ENCODE results near the gene FAM107B. TPM values are rescaled to one million over a fixed set of nuclear protein-coding genes. Genes with fewer than 3 reads are reported as not detected.

FAM107B gene
- total RNA-seq, 4 donors from 2014 or later, result 19.5 to 35.2 (median 25.6) TPM

- Histone ChIP-seq H3K4me1 (no peaks in the 10 kb centered on the region), H3K27ac (no peak overlapping the region), H3K36me3 (no peaks in the 10 kb centered on the region), H3K27me3 (no peaks in the 10 kb centered on the region), H3K9me3 (no peaks in the 10 kb centered on the region), H3K4me3 (no peak overlapping the region)
- TF ChIP-seq POLR2A (IDR thresholded peaks at IDR 0.05) (no peak), POLR2AphosphoS5 (IDR thresholded peaks at IDR 0.05) (no peak), CTCF (IDR thresholded peaks at IDR 0.05) (no peak), EP300 (IDR thresholded peaks at IDR 0.05) (no peak)
- 82% methylated on average over 1 of the region's 1 CpG for WGBS
- DNase-seq (ENCODE audit: low spot score in 2 of 2), result no peak
These were observed 32.3 kb downstream of the FAM107B start for GRCh38 chr10:14742382-14742781.

GRCh38 chr10:14740684-14741247 lies 33.9 kb downstream of the FAM107B start:
- no peak overlapping the region for H3K27ac ChIP-seq
- H3K4me3 ChIP-seq, result no peak overlapping the region
- H3K36me3 ChIP-seq, result no peaks in the 10 kb centered on the region
- 72% methylated on average over 3 of the region's 3 CpGs for WGBS
- H3K27me3 ChIP-seq, result no peaks in the 10 kb centered on the region
- H3K4me1 ChIP-seq, result peaks cover 7% of the 10 kb centered on the region
- no peak for DNase-seq (ENCODE audit: low spot score in 2 of 2)
- no peak for TF ChIP-seq POLR2AphosphoS5 (IDR thresholded peaks at IDR 0.05)
- no peak for TF ChIP-seq EP300 (IDR thresholded peaks at IDR 0.05)
- TF ChIP-seq CTCF (IDR thresholded peaks at IDR 0.05), result no peak
- no peak for TF ChIP-seq POLR2A (IDR thresholded peaks at IDR 0.05)
- no peaks in the 10 kb centered on the region for H3K9me3 ChIP-seq

- H3K27ac ChIP-seq, result no peak overlapping the region
- 88% methylated on average over 11 of the region's 11 CpGs for WGBS
- no peak overlapping the region for H3K4me3 ChIP-seq
- H3K4me1 ChIP-seq, result peaks cover 7% of the 10 kb centered on the region
- H3K9me3 ChIP-seq, result no peaks in the 10 kb centered on the region
- no peaks in the 10 kb centered on the region for H3K36me3 ChIP-seq
- no peak for DNase-seq (ENCODE audit: low spot score in 2 of 2)
- no peaks in the 10 kb centered on the region for H3K27me3 ChIP-seq
- TF ChIP-seq CTCF (IDR thresholded peaks at IDR 0.05) (no peak), POLR2A (IDR thresholded peaks at IDR 0.05) (no peak), EP300 (IDR thresholded peaks at IDR 0.05) (no peak), POLR2AphosphoS5 (IDR thresholded peaks at IDR 0.05) (no peak)
These were observed 36.7 kb downstream of the FAM107B start for GRCh38 chr10:14737808-14738545.

- no peak overlapping the region for H3K27ac ChIP-seq
- no peaks in the 10 kb centered on the region for H3K9me3 ChIP-seq
- peaks cover 7% of the 10 kb centered on the region for H3K4me1 ChIP-seq
- H3K4me3 ChIP-seq, result no peak overlapping the region
- WGBS, result 40% methylated on average over 4 of the region's 4 CpGs
- no peaks in the 10 kb centered on the region for H3K27me3 ChIP-seq
- no peak for DNase-seq (ENCODE audit: low spot score in 2 of 2)
- TF ChIP-seq POLR2A (IDR thresholded peaks at IDR 0.05) (no peak), EP300 (IDR thresholded peaks at IDR 0.05) (no peak), POLR2AphosphoS5 (IDR thresholded peaks at IDR 0.05) (no peak), CTCF (IDR thresholded peaks at IDR 0.05) (no peak)
- no peaks in the 10 kb centered on the region for H3K36me3 ChIP-seq
These were observed 38.1 kb downstream of the FAM107B start for GRCh38 chr10:14736600-14737081.

- H3K9me3 ChIP-seq, result no peaks in the 10 kb centered on the region
- H3K27me3 ChIP-seq, result no peaks in the 10 kb centered on the region
- H3K4me1 ChIP-seq, result peaks cover 7% of the 10 kb centered on the region
- H3K4me3 ChIP-seq, result no peak overlapping the region
- TF ChIP-seq CTCF (IDR thresholded peaks at IDR 0.05), result no peak
- no peak for TF ChIP-seq POLR2A (IDR thresholded peaks at IDR 0.05)
- TF ChIP-seq POLR2AphosphoS5 (IDR thresholded peaks at IDR 0.05), result no peak
- no peak for TF ChIP-seq EP300 (IDR thresholded peaks at IDR 0.05)
- no peak overlapping the region for H3K27ac ChIP-seq
- WGBS, result 94% methylated on average over 2 of the region's 2 CpGs
- H3K36me3 ChIP-seq, result no peaks in the 10 kb centered on the region
- no peak for DNase-seq (ENCODE audit: low spot score in 2 of 2)
These were observed 38.7 kb downstream of the FAM107B start for GRCh38 chr10:14736043-14736442.

All from suprapubic skin (tissue), 4 donors.